Pancreas (tissue), 10 donors: Measurements from ENCODE around the gene SLC25A22. TPM values are rescaled to one million over a fixed set of nuclear protein-coding genes. Genes with fewer than 3 reads are reported as not detected.
A peak's percentile ranks its signal among the peaks of the same experiment; 100 is the strongest.

Experiments
- ATAC-seq, 4 donors: fragments of 200-7000 bp; cut with Tn5 transposase; one replicate each; pipeline versions ENCODE4 v1.8.0 to v1.9.1; 2020; ENCODE audit warnings: mild to moderate bottlenecking in 4 of 4, moderate library complexity in 4 of 4
- DNase-seq, 6 donors: peaks; one replicate each; pipeline ENCODE4 v3.0.0-alpha.2; 2020
- FAIRE-seq: peaks from 2 replicates; lab custom pipeline; 2012; peaks lifted over from hg19 to GRCh38; lab: Jason Lieb, UNC
- H3K27ac ChIP-seq, 4 donors: fragments of 200-600 bp; sonication (generic); 1 replicate in 3 of 4; 2 replicates in 1 of 4; pipeline versions ENCODE4 v1.5.0 to v1.8.0; 2020
- H3K27me3 ChIP-seq, 4 donors: fragments of 200-600 bp; one replicate each; pipeline ENCODE4 v1.8.0; 2021
- H3K36me3 ChIP-seq, 3 donors: fragments of 200-600 bp; sonication (generic) in 1 of 3; one replicate each; pipeline versions ENCODE4 v1.5.0 to v1.8.0; 2020 to 2021
- H3K4me1 ChIP-seq, 3 donors: fragments of 200-600 bp; one replicate each; pipeline ENCODE4 v1.8.0; 2021
- H3K4me3 ChIP-seq, 4 donors: fragments of 200-600 bp; sonication (generic) in 2 of 4; one replicate each; pipeline versions ENCODE4 v1.5.0 to v1.8.0; 2020 to 2021
- H3K9me3 ChIP-seq, 4 donors: fragments of 200-600 bp; one replicate each; pipeline ENCODE4 v1.8.0; 2021
- WGBS, 2 donors: extraction: QIAGEN DNeasy Blood & Tissue Kit; methylation state at CpG; one replicate each; pipeline ENCODE4 v1.1.7; 2013; 5-methylcytosine and 5-hydroxymethylcytosine counted together
- intact Hi-C, 3 donors: fragments of 100-400 bp; cut with DNase I; formaldehyde crosslinking; loops; one replicate each; pipeline versions ENCODE4 v1.11.1 to v1.14.2; 2022
- polyA plus RNA-seq, 2 donors: library from polyadenylated mRNA; stranded (reverse); fragments of 200-250 nt; gene quantifications; one replicate each; pipeline ENCODE4 v1.2.3, GENCODE V29; 2013
- total RNA-seq, 6 donors: library from RNA; stranded (reverse); fragmentation: NEBNext Ultra II Directional in 4 of 6; extraction: Animal tissue kit (Norgen Biotek cat#: 25700) in 4 of 6; gene quantifications; one replicate each; pipeline versions ENCODE4 v1.2.1 to v1.2.4, GENCODE V29; 2021 to 2023
- TF ChIP-seq, protein P1 (sequence below), 4 donors: fragments of 200-600 bp; sonication (generic) in 3 of 4; IDR thresholded peaks; one replicate each; pipeline versions ENCODE4 v1.5.0 to v1.8.0; 2021; ENCODE audit warnings: antibody characterized with exemption in 4 of 4
- donor health status: healthy with polysubstance abuse.
- donor health status: DM: no; HTN: no; CAD: no; lungs with moderate emphysema.
- donor health status: DM: no; HTN: no; CAD: no.
- donor health status: control.
- donor health status: control.
- donor health status: Bipolar disorder and iron deficiency.
- donor health status: DM: yes; HTN: yes; CAD: no.
- donor health status: DM: no; HTN: no; CAD: no.
- donor health status: DM: no; HTN: no; CAD: no.
- donor health status: DM: yes; HTN: yes; CAD: no.

Gene SLC25A22
- total and polyA plus RNA-seq, 8 donors = 32.2 to 84.0 (median 42.9) TPM

DNA sequence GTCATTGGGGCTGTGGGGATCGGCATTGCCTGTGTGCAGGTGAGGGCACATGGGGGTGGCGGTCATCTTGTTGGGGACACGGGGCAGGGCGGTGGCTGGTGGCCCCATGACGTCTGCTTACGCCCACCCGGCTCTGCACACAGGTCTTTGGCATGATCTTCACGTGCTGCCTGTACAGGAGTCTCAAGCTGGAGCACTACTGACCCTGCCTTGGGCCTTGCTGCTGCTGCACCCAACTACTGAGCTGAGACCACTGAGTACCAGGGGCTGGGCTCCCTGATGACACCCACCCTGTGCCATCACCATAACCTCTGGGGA lies 39.9 kb upstream of the SLC25A22 start:
- intact Hi-C loops = no loop called here
- TF ChIP-seq, protein P1, sequence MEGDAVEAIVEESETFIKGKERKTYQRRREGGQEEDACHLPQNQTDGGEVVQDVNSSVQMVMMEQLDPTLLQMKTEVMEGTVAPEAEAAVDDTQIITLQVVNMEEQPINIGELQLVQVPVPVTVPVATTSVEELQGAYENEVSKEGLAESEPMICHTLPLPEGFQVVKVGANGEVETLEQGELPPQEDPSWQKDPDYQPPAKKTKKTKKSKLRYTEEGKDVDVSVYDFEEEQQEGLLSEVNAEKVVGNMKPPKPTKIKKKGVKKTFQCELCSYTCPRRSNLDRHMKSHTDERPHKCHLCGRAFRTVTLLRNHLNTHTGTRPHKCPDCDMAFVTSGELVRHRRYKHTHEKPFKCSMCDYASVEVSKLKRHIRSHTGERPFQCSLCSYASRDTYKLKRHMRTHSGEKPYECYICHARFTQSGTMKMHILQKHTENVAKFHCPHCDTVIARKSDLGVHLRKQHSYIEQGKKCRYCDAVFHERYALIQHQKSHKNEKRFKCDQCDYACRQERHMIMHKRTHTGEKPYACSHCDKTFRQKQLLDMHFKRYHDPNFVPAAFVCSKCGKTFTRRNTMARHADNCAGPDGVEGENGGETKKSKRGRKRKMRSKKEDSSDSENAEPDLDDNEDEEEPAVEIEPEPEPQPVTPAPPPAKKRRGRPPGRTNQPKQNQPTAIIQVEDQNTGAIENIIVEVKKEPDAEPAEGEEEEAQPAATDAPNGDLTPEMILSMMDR (IDR thresholded peaks at IDR 0.05) = no peak
- 75 to 83% methylated on average over 8 of the region's 8 CpGs for WGBS, 2 donors
- H3K36me3 ChIP-seq = peaks cover 0 to 45% (median 21%) of the 10 kb centered on the region in 3 donors
- H3K27me3 ChIP-seq = no peaks in the 10 kb centered on the region
- ATAC-seq (no peak), FAIRE-seq (no peak), DNase-seq (peak in 1 of 6 donors; percentile 45)
- no peak overlapping the region for H3K4me3 ChIP-seq
- no peaks in the 10 kb centered on the region for H3K9me3 ChIP-seq
- peaks cover 0 to 22% (median 20%) of the 10 kb centered on the region in 3 donors for H3K4me1 ChIP-seq
- H3K27ac ChIP-seq = no peak overlapping the region

DNA sequence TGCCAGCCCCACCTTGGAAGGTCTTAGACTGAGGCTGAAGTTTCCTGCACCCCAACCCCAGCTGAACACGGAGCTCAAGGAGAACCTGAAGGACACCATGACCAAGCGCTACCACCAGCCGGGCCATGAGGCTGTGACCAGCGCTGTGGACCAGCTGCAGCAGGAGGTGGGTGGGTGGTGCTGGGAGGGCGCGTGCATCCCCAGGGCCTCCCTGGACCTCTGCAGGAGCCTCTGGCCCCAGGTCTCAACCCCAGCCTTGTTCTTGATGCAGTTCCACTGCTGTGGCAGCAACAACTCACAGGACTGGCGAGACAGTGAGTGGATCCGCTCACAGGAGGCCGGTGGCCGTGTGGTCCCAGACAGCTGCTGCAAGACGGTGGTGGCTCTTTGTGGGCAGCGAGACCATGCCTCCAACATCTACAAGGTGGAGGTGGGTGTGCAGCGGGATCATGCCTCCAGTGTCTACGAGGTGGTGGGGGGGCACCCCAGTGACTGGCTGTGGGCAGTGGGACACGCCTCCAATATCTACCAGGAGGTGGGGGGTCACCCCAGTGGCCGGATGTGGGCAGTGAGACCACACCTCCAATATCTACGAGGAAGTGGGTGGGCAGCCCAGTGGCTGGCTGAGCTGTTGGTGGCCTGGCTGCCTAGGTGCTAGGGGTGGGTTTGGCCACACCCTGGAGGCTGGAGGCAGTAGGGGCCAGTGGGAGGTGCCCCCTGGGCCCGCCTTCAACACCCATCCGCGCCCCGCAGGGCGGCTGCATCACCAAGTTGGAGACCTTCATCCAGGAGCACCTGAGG lies 39.3 kb upstream of the SLC25A22 start:
- no peak for ATAC-seq
- no peaks in the 10 kb centered on the region for H3K27me3 ChIP-seq
- intact Hi-C loops = no loop called here
- TF ChIP-seq, protein P1 (IDR thresholded peaks at IDR 0.05) = no peak
- H3K36me3 ChIP-seq = peaks cover 0 to 45% (median 21%) of the 10 kb centered on the region in 3 donors
- no peaks in the 10 kb centered on the region for H3K9me3 ChIP-seq
- 83 to 86% methylated on average over 22 of the region's 22 CpGs for WGBS, 2 donors
- H3K27ac ChIP-seq = no peak overlapping the region
- no peak overlapping the region for H3K4me3 ChIP-seq
- no peak for FAIRE-seq
- DNase-seq = peak in 1 of 6 donors; percentile 62
- H3K4me1 ChIP-seq = peaks cover 0 to 22% (median 21%) of the 10 kb centered on the region in 3 donors

DNA sequence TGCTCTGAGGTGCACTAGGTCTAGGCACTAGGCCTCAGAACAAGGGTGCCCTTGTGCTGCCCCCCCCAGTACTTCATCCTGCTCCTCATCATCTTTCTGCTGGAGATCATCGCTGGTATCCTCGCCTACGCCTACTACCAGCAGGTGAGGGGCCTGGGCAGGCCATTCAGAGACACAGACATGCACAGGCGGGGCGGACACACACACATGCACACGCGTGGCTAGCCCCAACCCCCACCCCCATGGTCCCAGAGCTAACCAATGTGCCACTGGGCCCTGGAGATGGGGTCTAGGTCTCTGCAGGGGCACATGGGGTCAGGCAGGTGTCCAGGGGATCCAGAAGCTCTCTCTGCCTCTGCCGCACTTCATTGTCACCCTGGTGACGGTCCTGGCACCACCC lies 38.6 kb upstream of the SLC25A22 start:
- FAIRE-seq (no peak), ATAC-seq (no peak), DNase-seq (peak in 1 of 6 donors; percentile 41)
- intact Hi-C loops = no loop called here
- TF ChIP-seq, protein P1 (IDR thresholded peaks at IDR 0.05) = no peak
- H3K4me3 ChIP-seq = no peak overlapping the region
- H3K36me3 ChIP-seq = peaks cover 0 to 45% (median 21%) of the 10 kb centered on the region in 3 donors
- H3K27ac ChIP-seq = no peak overlapping the region
- 79 to 85% methylated on average over 9 of the region's 9 CpGs for WGBS, 2 donors
- no peaks in the 10 kb centered on the region for H3K9me3 ChIP-seq
- no peaks in the 10 kb centered on the region for H3K27me3 ChIP-seq
- peaks cover 0 to 24% (median 22%) of the 10 kb centered on the region in 3 donors for H3K4me1 ChIP-seq

DNA sequence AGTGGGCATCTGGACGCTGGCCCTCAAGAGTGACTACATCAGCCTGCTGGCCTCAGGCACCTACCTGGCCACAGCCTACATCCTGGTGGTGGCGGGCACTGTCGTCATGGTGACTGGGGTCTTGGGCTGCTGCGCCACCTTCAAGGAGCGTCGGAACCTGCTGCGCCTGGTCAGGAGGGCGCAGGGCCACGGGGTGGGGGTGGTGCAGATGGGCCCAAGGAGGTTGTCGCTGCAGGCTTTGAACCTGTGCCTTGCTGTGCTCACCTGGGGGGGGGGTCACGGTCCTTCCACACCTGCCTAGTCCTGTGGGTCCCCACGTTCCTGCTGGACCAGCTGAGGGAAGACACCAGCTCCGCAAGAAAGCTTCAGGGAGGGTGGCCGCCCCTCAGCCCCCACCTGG lies 38.2 kb upstream of the SLC25A22 start:
- TF ChIP-seq, protein P1 (IDR thresholded peaks at IDR 0.05) = no peak
- ATAC-seq (no peak), DNase-seq (peak in 1 of 6 donors; percentile 44), FAIRE-seq (no peak)
- intact Hi-C loops = no loop called here
- Histone ChIP-seq H3K4me1 (peaks cover 0 to 22% (median 21%) of the 10 kb centered on the region in 3 donors), H3K27me3 (no peaks in the 10 kb centered on the region), H3K27ac (peak overlapping the region in 1 of 4 donors; percentile 17), H3K9me3 (no peaks in the 10 kb centered on the region), H3K36me3 (peaks cover 0 to 45% (median 21%) of the 10 kb centered on the region in 3 donors), H3K4me3 (no peak overlapping the region)
- WGBS, 2 donors = 82 to 89% methylated on average over 14 of the region's 14 CpGs
